GM18517 (cell line): ENCODE measurements around the gene SRGAP1.
A peak's percentile ranks its signal among the peaks of the same experiment; 100 is the strongest.
"Not testable (repeated sequence)": the region's sequence is repeated elsewhere in the genome, so short reads cannot be mapped to it uniquely, and the experiment has no call there.

Experiments
- ATAC-seq: cut with Tn5 transposase; IDR thresholded peaks from one replicate; pipeline ENCODE4 v1.9.1; 2021; ENCODE audit warnings: mild to moderate bottlenecking, moderate library complexity; ENCODE audit not compliant: unreplicated experiment

SRGAP1 gene

DNA sequence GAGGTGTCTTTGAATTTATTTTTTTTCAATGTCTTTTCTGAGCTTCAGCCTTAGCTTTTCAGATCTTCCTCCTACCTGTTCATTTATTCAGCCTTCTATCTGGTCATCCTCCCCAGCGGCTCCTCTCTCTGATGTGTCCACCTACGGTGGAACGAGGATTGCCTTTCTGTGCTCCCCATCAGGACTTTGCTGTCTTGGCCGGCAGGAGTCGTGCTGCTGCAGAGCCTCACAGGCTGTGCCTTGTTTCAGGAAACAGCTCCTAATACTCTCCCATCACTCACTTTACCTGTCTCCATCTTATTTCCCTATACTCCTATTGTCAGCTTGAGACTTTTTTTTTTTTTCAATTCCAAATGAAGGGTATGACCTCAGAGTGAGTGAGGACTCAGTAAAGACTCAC, 300.7 kb downstream of the SRGAP1 start:
- no peak for ATAC-seq

DNA sequence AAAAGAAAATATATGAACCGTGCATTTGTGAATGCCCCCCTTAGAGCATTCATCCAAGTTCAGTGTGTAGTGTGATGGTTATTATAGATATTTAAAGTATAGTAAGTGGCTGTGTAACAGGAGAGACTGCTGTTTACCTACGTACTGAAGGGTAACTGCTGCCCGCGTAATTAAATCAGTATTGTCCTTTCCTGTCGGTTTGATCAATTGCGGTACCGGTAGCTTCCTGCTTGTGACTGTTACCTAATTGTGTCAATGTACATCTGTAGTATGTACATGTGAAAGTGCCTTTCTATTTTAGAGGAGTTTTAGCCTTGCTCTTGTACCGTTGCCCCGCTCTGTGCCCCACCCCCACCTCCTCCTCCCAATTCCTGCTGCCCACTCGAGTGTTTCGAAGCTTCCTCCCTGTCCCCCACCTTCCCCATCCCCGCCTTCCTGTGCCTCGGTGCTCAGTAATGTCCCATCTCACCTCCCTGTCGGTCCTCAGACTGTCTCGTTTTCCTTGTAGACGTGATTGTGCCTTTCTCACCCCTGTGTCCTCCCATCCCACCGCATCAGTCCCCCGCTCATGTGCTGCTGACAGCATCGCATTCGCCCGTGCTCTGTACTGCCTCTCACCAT, 302.6 kb downstream of the SRGAP1 start:
- ATAC-seq, result no peak

DNA sequence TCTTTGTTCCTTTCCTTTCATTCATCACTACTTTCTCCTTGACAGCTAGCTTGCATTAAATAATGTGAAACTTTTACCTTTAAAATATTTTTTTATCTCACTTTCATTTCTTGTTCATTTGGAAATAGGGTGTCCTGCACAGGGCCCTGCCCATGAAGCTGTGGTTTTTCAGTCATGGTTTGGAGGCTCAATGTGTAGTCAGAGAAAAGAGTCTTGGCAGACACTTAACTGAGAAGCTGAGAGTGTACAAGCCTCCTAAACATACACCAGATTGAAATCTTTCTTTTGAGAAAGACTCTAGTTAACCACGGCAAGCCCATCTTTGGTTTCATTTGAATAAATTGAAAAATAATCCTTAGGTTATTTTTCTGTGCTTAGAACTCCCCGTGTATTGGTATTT, 303.4 kb downstream of the SRGAP1 start:
- ATAC-seq, result no peak

DNA sequence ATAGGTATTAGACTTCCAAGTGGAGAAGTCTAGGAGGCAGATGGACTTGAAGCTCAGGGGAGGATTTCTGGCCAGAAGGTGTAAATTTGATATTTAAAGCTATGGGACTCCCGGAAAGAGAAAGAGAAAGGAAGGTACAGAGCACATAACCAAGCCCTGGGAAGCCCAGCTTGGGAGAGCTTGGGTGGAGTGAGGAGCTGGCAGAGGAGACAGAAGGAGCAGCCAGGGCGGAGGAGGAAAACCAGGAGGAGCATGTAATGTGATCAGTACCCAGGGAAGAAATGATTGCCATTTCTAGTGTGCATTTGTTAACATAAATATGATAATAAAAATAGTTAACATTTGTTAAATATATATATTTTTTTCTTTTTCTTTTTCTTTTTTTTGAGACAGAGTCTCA, 310.2 kb downstream of the SRGAP1 start:
- ATAC-seq, result no peak

DNA sequence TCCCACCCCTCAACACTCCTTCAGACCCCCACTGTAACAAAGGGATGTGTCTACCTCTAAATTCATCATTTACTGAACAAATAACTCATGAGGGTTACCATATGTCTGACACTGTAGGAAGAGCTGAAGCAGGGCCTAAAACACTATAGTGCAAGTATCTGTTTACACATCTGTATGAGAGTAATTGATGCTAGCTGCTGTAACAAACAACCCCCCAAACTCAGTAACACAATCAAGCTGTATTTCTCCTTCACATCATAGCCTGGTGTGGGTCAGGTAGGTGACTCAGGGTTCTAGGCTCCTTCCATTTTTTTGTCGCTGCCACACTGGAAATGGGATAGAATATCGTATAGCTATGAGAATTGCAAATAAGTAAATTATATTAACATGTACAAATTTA, 312.6 kb downstream of the SRGAP1 start:
- ATAC-seq, result no peak

DNA sequence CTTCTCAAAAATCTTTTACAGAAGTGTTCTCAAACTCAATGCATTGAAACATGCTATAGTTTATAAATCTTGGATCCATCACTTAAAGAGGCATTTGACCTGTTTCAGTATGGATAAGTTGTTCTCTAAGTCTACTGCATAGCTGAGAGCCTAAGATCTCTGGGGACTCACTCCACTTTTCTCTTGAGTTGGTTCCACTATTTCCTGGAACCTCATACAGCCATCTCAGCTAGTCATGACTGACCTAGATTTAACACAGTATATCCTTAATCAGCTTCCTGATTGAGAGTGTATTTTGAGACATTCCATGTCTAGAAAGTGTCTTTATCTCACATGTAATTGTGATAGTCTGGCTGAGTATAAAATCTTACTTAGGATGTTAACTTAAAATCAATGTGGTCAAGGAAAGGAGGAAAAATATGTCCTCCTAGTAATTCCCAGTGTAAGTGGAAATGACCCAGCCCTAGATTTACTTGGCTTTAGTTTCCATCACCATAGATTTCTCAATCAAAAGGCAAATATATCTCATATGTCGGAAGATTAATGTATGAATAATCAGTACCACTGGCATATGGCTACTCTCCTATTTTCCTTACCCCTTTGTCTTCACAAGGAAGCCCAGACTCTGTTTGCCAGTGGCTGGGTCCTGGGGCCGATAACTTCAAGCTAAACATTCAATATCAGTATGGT, 315.7 kb downstream of the SRGAP1 start:
- ATAC-seq, result no peak

DNA sequence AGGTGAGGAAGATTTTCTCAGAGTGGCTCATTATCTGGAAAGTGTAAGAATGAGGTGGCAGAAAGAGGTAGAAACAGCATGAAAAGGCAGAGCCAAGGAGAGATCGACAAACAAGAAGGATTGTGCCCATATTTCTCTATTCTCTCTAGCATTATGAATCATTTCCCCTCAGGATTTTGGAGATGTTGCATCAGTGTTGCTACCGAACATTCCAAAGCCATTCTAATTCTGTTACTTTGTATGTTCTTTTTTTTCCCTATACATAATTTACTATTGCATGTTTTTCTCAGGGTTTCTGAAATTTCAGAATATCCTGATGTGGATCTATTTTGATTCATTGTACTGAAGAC, 316.2 kb downstream of the SRGAP1 start:
- no peak for ATAC-seq

DNA sequence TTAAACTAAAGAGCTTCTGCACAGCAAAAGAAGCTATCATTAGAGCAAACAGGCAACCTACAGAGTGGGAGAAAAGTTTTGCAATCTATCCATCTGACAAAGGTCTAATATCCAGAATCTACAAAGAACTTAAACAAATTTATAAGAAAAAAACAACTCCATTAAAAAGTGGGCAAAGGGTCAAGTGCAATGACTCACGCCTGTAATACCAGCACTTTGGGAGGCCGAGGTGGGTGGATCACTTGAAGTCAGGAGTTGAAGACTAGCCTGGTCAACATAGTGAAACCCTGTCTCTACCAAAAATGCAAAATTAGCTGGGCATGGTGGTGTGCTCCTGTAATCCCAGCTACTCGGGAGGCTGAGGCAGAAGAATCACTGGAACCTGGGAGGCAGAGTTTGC, 322.1 kb downstream of the SRGAP1 start:
- ATAC-seq, result not testable (repeated sequence)

DNA sequence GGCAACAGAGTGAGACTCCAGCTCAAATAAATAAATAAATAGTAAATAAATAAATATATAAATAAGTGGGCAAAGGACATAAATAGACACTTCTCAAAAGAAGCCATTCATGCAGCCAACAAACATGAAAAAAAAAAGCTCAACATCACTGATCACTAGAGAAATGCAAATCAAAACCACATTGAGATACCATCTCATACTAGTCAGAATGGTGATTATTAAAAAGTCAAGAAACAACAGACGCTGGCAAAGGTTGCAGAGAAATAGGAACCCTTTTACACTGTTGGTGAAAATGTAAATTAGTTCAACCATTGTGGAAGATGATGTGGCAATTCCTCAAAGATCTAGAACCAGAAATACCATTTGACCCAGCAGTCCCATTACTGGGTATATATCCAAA, 322.5 kb downstream of the SRGAP1 start:
- not testable (repeated sequence) for ATAC-seq

DNA sequence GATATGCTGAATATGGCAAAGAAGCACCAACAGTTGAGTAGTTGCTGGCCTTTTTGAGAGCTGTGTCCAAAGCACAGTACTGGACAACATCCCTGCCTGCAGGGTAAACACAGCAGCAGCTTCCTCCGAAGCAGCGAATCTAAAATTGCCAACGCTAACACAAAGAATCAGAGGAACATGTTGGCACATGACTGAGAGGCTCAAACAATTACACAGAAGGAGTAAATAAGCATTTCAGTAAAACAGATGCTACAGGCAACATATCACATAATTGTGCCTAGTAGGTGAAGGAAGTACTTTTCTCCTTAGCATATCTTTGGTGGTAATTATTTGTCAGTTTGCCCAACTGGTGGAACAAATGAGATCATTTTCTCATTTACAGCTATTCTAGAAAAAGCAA, 325.5 kb downstream of the SRGAP1 start:
- no peak for ATAC-seq

DNA sequence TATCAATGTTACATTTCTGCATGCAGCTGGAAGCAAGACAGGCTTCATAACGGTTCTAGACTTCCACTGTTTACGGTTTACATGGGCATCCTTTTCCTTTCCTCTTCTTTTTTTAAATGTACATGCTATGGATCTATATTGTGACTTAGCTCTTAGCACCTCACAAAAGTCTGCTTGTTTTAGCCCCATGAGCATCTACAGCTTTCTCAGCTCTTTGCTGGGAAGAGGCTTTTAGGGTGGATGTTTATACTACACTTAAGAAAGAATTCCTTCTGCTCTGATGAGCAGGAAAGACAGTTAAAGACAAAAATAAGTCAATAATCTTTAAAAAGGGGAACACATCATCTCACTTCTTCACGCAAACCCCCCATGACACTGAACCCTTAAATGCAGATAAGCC, 326.2 kb downstream of the SRGAP1 start:
- no peak for ATAC-seq

DNA sequence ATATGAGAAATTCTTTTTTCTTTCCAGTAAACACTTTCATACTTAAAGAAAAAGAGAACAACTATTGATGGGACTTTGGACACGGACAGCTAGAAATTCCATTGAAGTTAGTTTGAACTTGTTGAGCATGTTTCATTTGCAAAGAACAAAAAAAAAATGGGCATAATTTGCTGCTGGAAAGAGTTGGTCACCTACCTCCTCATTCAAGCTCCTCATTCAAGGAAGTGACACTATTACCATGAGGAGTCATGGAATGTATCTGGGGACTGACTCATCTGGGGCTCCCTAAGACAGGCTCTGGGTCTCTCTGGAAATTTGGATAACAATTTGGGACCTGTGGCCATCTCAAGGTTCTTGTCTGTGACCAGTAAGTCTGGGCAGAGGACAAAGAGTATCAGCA, 327.2 kb downstream of the SRGAP1 start:
- ATAC-seq, result no peak

DNA sequence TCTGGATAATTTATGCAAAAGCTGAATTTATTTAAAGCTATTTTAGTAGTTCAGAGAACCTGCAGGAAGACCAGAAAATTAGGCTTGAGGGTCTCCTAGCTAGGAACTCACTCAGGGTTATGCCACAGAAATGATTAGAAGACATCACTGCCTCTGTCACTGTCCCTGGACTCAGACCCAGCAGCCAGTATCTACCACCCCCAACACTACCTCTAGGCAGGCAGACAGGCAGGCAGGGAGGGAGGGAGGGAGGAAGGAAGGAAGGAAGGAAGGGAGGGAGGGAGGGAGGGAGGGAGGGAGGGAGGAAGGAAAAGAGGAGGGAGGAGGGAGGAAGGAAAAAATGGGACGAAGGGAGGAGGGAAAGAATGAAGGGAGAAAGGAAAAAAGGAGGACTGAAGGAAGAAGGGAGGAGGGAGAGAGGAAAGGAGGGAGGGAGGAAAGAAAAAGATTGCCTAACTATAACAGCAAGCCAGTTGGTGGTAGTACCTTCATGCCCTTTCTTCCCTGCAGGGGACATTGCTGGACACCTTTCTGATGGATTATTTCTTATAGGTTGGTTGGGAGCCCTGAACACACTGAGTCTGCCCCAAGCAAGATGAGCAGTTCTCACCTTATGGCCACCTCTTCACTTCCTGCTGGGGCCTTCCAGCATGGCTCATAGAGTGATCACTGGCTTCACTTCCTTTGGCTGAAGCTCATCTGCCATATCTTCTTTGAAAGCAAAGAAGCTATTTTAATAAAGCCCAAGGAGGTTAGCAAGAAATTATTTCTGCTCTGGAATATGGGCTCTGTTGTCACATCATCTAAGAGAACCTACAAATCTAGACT, 327.9 kb downstream of the SRGAP1 start:
- ATAC-seq, result no peak

DNA sequence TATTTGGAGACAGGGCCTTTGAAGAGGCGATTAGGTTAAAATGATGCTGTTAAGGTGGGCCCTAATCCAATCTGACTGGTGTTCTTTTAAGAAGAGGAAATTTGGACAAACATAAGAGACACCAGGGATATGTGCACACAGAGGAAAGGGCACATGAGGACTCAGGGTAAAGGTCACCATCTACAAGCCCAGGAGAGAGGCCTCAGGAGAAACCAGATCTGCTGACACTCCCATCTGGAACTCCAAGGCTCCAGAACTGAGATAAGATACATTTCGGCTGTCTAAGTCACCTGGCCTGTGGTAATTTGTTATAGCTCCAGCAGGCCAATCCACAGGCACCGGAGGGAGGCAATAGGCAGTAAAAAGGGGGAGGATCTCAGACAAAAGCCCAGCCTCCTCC, 329.0 kb downstream of the SRGAP1 start:
- ATAC-seq, result no peak

DNA sequence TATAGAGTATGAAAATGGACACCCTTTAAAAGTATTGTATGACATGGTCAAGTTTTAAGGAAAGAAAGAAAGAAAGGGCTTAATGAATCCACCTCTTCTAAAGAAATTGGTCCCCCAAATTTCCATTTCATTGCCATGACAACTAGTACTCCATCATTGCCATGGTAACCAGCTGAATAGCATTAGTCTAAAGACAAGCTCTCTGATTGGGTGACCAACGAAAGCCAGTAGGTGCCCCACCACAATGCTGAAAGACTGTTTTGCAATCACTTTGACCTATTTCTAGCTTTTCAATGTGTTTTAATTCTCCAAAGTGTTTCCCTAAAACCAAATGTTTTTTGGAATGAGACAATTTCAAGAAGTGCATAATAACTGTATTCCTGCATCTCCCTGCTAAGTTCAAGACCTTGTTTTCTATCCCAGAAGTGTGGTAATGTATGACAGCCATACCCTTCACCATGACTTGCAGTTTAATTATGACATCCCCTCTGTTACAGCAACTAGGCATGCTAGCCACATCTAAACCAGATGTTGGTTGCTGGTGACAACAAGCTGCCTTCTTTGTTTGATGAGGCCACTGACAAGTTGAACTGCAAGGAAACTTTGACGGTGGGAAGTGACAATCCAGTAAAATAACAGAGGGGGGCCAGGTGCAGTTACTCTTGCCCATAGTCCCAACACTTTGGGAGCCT, 330.9 kb downstream of the SRGAP1 start:
- ATAC-seq, result no peak

DNA sequence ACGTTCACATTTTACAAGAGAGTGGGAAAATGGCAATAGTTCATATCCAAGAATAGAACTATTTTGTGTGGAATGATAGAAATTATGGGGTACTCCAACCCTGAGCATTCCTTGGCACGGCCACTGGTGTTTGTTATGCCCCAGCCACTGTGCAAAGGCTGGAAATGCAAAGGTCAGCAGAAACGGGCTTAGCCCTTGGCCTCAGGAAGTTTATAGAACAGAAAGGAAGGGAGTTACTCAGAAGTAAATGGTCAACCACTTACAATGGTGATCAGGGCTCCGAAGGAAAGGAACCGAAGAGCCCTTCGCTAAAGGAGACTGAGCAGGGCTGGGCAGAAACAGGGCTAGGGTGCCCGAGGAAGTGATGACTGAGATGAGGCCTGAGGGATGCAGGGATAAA, 332.5 kb downstream of the SRGAP1 start:
- ATAC-seq, result no peak

DNA sequence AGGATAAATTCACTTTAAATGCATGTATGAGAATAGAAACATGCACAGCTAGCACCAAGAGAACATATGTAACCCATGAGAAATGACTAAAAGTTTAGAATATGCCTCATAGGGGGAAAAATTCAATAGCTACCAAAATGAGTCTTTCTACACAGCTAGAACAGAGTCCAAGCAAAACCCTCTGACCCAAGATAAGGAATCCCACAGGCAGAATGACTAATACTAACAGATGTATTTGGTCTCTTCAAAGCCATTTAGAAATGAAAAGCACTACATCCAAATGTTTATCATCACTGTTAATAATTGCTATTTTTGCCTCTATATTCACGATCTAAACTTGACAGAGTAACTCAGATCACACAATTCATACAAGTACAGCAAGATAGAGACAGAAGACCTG, 333.6 kb downstream of the SRGAP1 start:
- ATAC-seq, result no peak

DNA sequence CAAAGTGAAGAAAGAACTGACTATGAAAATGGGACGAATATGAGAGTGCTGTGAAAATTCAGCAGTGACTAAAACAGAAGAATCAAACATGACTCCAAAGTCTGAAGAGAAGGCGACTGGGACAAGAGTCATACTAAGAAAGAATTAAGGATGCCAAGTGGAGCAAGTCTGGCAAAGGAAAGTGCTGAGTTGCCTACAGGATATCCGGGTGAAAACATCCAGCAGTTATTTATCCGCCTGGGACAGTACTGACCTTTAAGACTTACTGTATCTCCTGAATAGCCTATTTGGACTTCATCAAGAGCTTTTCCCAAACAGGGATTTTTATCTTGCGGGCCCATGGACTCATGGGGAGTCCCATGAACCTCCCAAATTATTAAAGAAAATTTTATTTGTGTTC, 336.5 kb downstream of the SRGAP1 start:
- ATAC-seq, result no peak

DNA sequence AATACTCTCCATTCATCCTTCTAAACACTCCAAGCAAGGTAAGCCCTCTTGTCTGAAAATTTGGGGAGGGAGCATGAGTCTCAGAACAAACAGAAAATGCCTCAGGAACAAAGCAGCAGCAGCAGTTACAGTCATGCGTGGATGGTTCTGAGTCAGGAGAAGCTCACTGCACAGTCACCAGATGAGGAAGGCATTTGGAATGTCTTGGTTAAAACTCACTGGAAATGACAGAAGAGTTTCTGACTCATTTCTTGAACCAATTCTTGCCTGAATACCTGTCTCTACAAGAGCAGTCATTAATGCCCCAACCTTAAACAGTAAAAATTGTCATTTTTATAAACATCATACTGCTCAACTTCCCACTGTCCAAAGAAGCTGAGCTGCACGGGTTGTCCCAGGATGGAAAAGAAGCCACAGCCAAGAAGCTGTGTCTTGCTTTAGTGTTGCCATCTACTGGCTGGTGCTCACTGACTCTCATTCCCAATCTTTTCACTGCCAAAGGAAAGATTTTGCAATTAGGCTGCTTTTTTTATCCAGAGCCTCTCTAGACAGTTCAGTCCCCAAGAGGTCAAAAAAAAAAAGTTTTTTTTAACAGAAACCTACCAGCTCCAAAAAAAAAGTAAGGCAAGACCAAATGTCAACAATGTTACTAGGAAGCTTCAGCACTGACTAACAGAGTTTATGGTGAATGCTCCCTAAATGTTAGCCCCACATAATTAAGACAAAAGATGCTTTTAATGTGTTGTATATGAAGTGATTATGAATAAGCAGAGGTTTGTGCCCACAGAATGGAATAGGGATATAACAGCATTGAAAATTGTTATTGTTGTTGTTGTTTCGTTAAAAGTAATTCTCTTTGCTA, 337.2 kb downstream of the SRGAP1 start:
- ATAC-seq, result no peak

DNA sequence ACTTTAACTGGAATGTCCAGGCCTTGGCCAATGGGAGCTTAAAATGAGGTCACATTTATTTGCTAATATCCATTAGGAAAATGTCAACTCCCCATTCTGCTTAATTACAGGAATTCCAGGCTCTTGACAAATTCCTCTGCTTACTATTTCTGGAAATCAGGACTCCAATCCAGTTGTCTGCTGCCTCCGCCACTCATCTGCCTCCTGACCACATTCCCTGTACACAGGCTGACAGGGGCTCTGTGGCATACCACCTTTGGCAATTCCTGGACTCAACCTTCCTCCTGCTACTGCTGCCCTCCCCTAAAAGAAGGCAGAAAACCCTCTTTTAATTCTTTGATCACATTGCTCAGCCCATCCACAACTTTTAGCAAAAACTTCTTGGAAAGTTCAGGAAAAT, 339.7 kb downstream of the SRGAP1 start:
- no peak for ATAC-seq

DNA sequence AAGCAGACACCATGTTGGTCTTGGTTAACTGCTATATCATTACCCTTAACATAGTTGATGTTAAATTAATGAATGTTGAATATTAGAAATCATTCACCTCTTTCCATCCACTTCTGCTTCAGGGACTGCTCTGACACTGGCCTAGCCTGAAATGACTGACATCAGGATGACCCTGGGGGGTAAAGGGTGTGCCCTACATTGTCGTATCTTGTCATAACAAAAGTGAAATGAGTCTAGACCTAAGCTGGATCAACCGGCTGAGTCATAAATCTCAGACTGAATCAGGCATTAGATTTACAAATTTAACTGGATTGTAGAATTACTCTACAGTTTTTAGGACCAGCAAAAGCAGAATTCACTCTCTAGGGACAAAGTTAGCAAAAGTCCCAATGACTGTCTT, 342.3 kb downstream of the SRGAP1 start:
- ATAC-seq, result peak; percentile 84
